GM12891 (cell line): ENCODE data around the gene HID1.

Experiments used
- POLR2AphosphoS5 ChIP-seq: IDR thresholded peaks from 2 replicates; pipeline ENCODE4 v1.6.1; 2011; ENCODE audit warnings: low read depth, low read length, control low read depth
- POU2F2 ChIP-seq: IDR thresholded peaks from 2 replicates; pipeline ENCODE4 v1.6.1; 2011; ENCODE audit warnings: low read depth, mild to moderate bottlenecking, control low read depth, low read length, moderate library complexity

- TF ChIP-seq POLR2AphosphoS5: no peak
- no peak for TF ChIP-seq POU2F2
Observed at GRCh38 chr17:74941128-74941725, 31.3 kb downstream of the HID1 start.
